Measurements from ENCODE around the gene NCKAP5. TPM values are rescaled to one million over a fixed set of nuclear protein-coding genes. Genes with fewer than 3 reads are reported as not detected.
A peak's percentile ranks its signal among the peaks of the same experiment; 100 is the strongest.

The NCKAP5 gene
- total RNA-seq, 1 donor from 2014 or later = 0.26 TPM

- no peak for FAIRE-seq
Observed at GRCh38 chr2:132949108-132949507, 619.2 kb downstream of the NCKAP5 start.

GRCh38 chr2:132948211-132948610 is 620.1 kb downstream of the NCKAP5 start:
- TF ChIP-seq, protein P1, sequence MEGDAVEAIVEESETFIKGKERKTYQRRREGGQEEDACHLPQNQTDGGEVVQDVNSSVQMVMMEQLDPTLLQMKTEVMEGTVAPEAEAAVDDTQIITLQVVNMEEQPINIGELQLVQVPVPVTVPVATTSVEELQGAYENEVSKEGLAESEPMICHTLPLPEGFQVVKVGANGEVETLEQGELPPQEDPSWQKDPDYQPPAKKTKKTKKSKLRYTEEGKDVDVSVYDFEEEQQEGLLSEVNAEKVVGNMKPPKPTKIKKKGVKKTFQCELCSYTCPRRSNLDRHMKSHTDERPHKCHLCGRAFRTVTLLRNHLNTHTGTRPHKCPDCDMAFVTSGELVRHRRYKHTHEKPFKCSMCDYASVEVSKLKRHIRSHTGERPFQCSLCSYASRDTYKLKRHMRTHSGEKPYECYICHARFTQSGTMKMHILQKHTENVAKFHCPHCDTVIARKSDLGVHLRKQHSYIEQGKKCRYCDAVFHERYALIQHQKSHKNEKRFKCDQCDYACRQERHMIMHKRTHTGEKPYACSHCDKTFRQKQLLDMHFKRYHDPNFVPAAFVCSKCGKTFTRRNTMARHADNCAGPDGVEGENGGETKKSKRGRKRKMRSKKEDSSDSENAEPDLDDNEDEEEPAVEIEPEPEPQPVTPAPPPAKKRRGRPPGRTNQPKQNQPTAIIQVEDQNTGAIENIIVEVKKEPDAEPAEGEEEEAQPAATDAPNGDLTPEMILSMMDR (IDR thresholded peaks at IDR 0.05; ENCODE audit: insufficient read depth, low read length, severe bottlenecking) = no peak
- Histone ChIP-seq H3K36me3 (ENCODE audit: control insufficient read depth, insufficient read depth, low read length) (no peaks in the 10 kb centered on the region), H3K4me3 (ENCODE audit: low read depth, low read length) (no peak overlapping the region), H3K27me3 (ENCODE audit: control insufficient read depth, insufficient read depth, low read length) (no peaks in the 10 kb centered on the region)
- DNase-seq (ENCODE audit: low read depth) (no peak), FAIRE-seq (no peak)

More at GRCh38 chr2:132949108-132949507, 619.2 kb downstream of the NCKAP5 start:
- H3K36me3 ChIP-seq (ENCODE audit: control insufficient read depth, insufficient read depth, low read length) = no peaks in the 10 kb centered on the region
- no peak overlapping the region for H3K4me3 ChIP-seq (ENCODE audit: low read depth, low read length)
- DNase-seq (ENCODE audit: low read depth) = no peak
- TF ChIP-seq, protein P1 (IDR thresholded peaks at IDR 0.05; ENCODE audit: insufficient read depth, low read length, severe bottlenecking) = no peak
- no peaks in the 10 kb centered on the region for H3K27me3 ChIP-seq (ENCODE audit: control insufficient read depth, insufficient read depth, low read length)

DNA sequence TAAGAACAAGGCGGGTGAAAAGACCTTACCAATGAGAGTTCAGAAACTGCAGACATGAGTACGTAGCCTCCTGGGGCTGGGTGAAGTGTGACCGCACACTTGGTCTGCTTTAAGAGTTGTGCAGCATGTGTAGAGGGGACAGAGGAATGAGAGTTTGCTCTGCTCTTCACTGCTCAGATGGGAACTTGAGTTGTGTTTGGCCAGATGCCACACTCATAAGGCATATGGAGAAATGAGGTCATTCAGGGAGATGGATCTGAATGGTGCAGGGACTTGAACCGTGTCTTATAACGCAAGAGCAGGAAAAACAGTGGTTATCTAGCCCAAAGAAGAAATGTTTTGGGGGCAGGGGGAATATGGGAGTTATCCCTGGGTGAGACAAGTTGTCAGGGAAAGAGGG is 624.4 kb downstream of the NCKAP5 start:
- TF ChIP-seq, protein P1 (IDR thresholded peaks at IDR 0.05; ENCODE audit: insufficient read depth, low read length, severe bottlenecking) = no peak

GRCh38 chr2:132941296-132942020 is 626.8 kb downstream of the NCKAP5 start:
- Histone ChIP-seq H3K4me3 (ENCODE audit: low read depth, low read length) (no peak overlapping the region), H3K27me3 (ENCODE audit: control insufficient read depth, insufficient read depth, low read length) (no peaks in the 10 kb centered on the region), H3K36me3 (ENCODE audit: control insufficient read depth, insufficient read depth, low read length) (no peaks in the 10 kb centered on the region)
- FAIRE-seq (no peak), DNase-seq (ENCODE audit: low read depth) (no peak)
- TF ChIP-seq, protein P1 (IDR thresholded peaks at IDR 0.05; ENCODE audit: insufficient read depth, low read length, severe bottlenecking) = no peak

More for the DNA sequence above, 624.4 kb downstream of the NCKAP5 start:
- Histone ChIP-seq H3K27me3 (ENCODE audit: control insufficient read depth, insufficient read depth, low read length) (no peaks in the 10 kb centered on the region), H3K4me3 (ENCODE audit: low read depth, low read length) (no peak overlapping the region), H3K36me3 (ENCODE audit: control insufficient read depth, insufficient read depth, low read length) (no peaks in the 10 kb centered on the region)
- DNase-seq (ENCODE audit: low read depth) (no peak), FAIRE-seq (peak; percentile 28)

GRCh38 chr2:132937629-132938028 is 630.6 kb downstream of the NCKAP5 start:
- H3K4me3 ChIP-seq (ENCODE audit: low read depth, low read length) = no peak overlapping the region
- no peaks in the 10 kb centered on the region for H3K36me3 ChIP-seq (ENCODE audit: control insufficient read depth, insufficient read depth, low read length)
- TF ChIP-seq, protein P1 (IDR thresholded peaks at IDR 0.05; ENCODE audit: insufficient read depth, low read length, severe bottlenecking) = no peak
- H3K27me3 ChIP-seq (ENCODE audit: control insufficient read depth, insufficient read depth, low read length) = no peaks in the 10 kb centered on the region
- DNase-seq (ENCODE audit: low read depth) = no peak
- no peak for FAIRE-seq

GRCh38 chr2:132936791-132937190 is 631.5 kb downstream of the NCKAP5 start:
- no peak for FAIRE-seq
- Histone ChIP-seq H3K4me3 (ENCODE audit: low read depth, low read length) (no peak overlapping the region), H3K27me3 (ENCODE audit: control insufficient read depth, insufficient read depth, low read length) (no peaks in the 10 kb centered on the region), H3K36me3 (ENCODE audit: control insufficient read depth, insufficient read depth, low read length) (no peaks in the 10 kb centered on the region)
- DNase-seq (ENCODE audit: low read depth) = no peak
- TF ChIP-seq, protein P1 (IDR thresholded peaks at IDR 0.05; ENCODE audit: insufficient read depth, low read length, severe bottlenecking) = no peak

Measured in bronchial epithelial cell (primary cell).